ENCODE results near the gene CCDC60. TPM values are rescaled to one million over a fixed set of nuclear protein-coding genes. Genes with fewer than 3 reads are reported as not detected.

CCDC60 gene
- total RNA-seq, 3 donors from 2014 or later, result not detected

DNA sequence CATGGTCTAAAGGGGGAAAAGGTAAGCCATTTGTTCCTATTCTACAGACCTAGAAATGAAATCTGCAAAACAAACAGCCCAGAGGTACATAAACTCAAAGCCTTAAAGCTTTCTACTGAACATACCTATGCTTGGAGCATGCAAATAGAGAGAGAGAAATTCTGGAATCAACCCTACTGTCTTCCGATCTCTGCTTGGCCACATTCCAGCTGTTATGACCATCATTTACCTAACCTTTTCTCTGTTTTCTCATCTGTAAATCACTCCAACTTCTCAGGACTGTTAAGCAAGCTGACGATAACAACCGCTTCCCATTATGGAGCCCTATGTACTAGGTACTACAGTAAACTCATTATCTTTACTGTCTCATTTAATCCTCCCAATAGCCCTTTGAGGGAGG, 126.3 kb downstream of the CCDC60 start:
- no peak for ATAC-seq

DNA sequence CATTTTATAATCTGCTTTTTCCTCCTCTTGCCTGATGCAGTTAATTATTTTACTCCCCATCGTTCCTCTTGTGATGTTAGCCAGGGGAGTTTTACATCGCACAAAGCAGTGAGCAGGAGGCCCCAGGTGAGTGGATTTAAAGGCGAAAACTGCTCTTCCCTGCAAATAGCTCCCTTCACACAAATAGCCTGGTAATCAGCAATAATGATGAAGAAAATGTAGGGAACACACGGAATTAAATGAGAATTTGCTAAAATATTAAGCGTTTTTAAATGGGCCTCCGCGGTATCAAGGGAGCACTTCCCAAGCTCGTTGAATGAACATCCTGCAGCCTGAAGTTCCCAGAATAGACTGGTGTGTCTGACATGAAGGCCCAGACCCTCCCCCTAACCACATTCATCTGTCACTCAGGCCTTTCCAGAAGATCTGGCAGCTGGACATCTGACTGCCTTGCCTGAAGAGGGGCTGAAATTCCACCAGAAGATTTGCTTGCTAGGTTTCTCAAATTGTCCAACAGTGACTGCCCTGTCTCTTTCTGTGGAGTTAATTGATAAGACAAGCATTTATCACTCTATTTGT, 127.2 kb downstream of the CCDC60 start:
- Mint-ChIP-seq H3K9me3 (peaks cover 4% of the 10 kb centered on the region), H3K36me3 (ENCODE audit: insufficient read depth) (no peaks in the 10 kb centered on the region), H3K27me3 (ENCODE audit: low read depth) (peaks cover 3% of the 10 kb centered on the region), H3K4me1 (ENCODE audit: low read depth) (no peaks in the 10 kb centered on the region), H3K4me3 (no peak overlapping the region)
- ATAC-seq, result no peak
- no peak for DNase-seq

More for the DNA sequence above, 126.3 kb downstream of the CCDC60 start:
- Mint-ChIP-seq H3K9me3 (peaks cover 4% of the 10 kb centered on the region), H3K4me1 (ENCODE audit: low read depth) (no peaks in the 10 kb centered on the region), H3K4me3 (no peak overlapping the region), H3K36me3 (ENCODE audit: insufficient read depth) (no peaks in the 10 kb centered on the region), H3K27me3 (ENCODE audit: low read depth) (peaks cover 5% of the 10 kb centered on the region)
- DNase-seq, result no peak

DNA sequence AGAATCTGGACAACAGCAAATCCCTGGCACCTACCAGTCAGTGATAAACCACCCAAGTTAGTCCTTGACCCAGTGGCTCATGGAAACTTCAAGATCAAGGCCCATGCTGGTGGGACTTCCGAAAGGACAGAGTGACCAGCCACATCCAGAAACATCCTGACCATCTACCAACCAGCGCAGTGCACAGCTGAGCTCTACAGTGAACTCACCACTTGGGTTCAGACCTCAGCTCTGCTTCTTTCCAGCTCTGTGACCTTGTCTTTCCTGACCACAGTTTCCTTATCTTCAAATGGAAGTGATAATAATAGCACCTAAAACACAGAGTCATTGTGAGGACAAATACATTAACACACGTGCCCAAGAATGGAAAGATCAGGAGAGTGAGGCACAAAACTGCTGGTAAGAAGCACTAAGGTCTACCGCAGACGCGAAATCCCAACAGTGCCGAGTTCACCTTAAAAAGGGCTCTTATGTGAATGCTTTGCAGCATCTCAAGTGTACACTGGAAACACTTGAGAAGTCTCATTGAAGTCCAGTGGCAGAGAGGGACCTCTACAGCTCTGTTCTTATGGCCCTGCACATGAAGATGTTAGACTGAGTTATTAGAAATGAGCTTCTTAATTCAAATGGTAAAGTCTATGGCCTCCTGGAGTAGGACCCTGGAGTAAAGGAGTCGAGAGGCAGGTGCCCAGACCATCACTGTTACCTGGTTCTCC, 128.8 kb downstream of the CCDC60 start:
- Mint-ChIP-seq H3K4me3 (no peak overlapping the region), H3K4me1 (ENCODE audit: low read depth) (no peaks in the 10 kb centered on the region), H3K9me3 (peaks cover 4% of the 10 kb centered on the region), H3K27me3 (ENCODE audit: low read depth) (peaks cover 3% of the 10 kb centered on the region), H3K36me3 (ENCODE audit: insufficient read depth) (no peaks in the 10 kb centered on the region)
- ATAC-seq (no peak), DNase-seq (no peak)

DNA sequence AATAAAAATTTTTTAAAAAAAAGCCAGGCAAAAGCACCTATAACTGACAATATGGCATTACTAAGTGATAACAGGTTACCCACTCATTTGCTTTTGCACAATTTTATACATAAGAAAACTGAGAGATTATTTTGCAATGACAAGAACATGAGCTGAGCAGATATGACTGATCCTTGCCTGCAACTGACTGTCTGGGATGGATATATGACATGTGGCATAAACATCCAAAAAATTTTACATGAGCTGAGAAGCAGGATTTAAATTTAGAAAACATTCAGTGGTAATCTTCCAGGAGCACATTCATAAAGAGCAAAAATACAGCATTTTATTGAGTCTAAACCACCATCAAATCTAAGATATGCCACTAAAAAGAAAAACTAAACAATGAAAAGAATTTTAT, 133.8 kb downstream of the CCDC60 start:
- ATAC-seq, result no peak
- Mint-ChIP-seq H3K27me3 (ENCODE audit: low read depth) (peaks cover 12% of the 10 kb centered on the region), H3K4me3 (no peak overlapping the region), H3K4me1 (ENCODE audit: low read depth) (no peaks in the 10 kb centered on the region), H3K36me3 (ENCODE audit: insufficient read depth) (no peaks in the 10 kb centered on the region), H3K9me3 (no peaks in the 10 kb centered on the region)
- no peak for DNase-seq

DNA sequence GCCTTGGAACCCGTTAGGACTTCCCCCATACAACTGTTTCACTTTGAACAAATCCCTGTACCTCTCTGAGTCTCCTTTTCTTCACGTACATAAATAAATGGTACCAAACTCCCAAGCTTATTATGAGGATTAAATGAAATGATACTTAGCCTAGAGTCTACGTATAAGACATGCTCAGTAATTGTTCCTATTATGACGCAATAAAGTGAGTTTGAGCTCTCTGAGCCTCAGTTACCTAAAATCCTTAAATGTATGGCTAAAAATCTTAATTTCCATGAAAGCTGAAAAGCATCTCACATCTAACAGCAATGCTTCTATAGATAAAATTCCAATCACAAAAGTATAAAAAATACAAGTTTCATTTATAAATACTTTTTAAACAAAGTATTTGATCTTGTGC, 141.1 kb downstream of the CCDC60 start:
- ATAC-seq, result no peak
- peaks cover 1% of the 10 kb centered on the region for H3K27me3 Mint-ChIP-seq (ENCODE audit: low read depth)
- H3K36me3 Mint-ChIP-seq (ENCODE audit: insufficient read depth), result no peaks in the 10 kb centered on the region
- H3K9me3 Mint-ChIP-seq, result peaks cover 4% of the 10 kb centered on the region
- no peak for DNase-seq
- no peaks in the 10 kb centered on the region for H3K4me1 Mint-ChIP-seq (ENCODE audit: low read depth)
- no peak overlapping the region for H3K4me3 Mint-ChIP-seq

DNA sequence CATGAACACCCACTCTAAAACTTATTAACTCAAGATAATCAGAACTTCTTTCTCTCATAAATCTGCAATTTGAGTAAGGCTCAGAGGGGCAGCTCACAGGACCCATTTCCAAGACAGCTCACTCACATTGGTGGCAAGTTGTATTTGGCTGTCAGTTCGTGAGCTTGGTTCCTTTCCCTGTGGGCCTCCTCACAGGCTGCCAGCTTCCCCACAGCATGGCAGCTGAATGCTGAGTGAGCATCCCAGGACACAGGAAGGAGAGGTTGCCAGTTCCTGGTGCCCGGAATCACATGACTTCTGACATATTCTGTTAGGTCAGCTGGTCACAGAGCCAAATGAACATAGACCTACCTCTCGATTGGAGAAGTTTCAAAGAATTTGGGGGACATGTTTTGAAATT, 142.4 kb downstream of the CCDC60 start:
- Mint-ChIP-seq H3K4me3 (no peak overlapping the region), H3K36me3 (ENCODE audit: insufficient read depth) (no peaks in the 10 kb centered on the region), H3K4me1 (ENCODE audit: low read depth) (no peaks in the 10 kb centered on the region), H3K9me3 (peaks cover 4% of the 10 kb centered on the region), H3K27me3 (ENCODE audit: low read depth) (no peaks in the 10 kb centered on the region)
- DNase-seq (no peak), ATAC-seq (no peak)

DNA sequence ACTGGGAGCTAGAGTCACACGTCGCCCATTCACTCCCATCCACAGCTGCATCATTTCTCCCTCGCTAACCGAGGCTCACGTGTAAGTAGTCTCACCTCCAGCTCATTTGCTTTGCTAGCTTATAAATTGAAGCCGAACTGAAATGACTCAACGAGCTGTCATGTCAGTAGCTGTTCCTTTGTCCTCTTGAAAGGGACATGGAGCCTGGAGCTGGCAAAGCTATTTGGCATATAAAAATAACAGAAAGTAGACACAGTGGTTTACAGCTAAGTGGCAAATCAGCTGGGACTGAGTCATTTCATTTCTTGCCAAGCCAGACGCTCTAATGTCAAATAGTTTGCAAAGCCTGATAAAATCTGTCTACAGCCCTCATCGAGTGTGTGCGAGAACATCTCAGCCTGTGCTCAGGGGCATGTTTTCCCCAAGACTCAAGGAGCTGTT, 144.6 kb downstream of the CCDC60 start:
- H3K27me3 Mint-ChIP-seq (ENCODE audit: low read depth), result no peaks in the 10 kb centered on the region
- peaks cover 4% of the 10 kb centered on the region for H3K9me3 Mint-ChIP-seq
- no peak overlapping the region for H3K4me3 Mint-ChIP-seq
- no peaks in the 10 kb centered on the region for H3K36me3 Mint-ChIP-seq (ENCODE audit: insufficient read depth)
- DNase-seq (no peak), ATAC-seq (no peak)
- H3K4me1 Mint-ChIP-seq (ENCODE audit: low read depth), result no peaks in the 10 kb centered on the region

DNA sequence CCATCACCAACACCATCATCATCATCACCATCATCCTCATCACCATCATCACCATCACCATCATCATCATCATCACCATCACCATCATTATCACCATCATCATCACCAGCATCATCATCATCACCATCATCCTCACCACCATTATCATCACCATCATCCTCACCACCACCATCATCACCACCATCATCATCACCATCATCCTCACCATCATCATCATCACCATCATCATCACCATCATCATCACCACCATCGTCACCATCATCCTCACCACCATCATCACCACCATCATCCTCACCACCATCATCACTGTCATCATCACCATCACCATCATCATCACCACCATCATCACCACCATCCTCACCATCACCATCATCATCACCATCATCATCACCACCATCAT, 146.0 kb downstream of the CCDC60 start:
- H3K27me3 Mint-ChIP-seq (ENCODE audit: low read depth), result peaks cover 8% of the 10 kb centered on the region
- no peak overlapping the region for H3K4me3 Mint-ChIP-seq
- no peaks in the 10 kb centered on the region for H3K36me3 Mint-ChIP-seq (ENCODE audit: insufficient read depth)
- DNase-seq (no peak), ATAC-seq (no peak)
- peaks cover 4% of the 10 kb centered on the region for H3K9me3 Mint-ChIP-seq
- no peaks in the 10 kb centered on the region for H3K4me1 Mint-ChIP-seq (ENCODE audit: low read depth)

DNA sequence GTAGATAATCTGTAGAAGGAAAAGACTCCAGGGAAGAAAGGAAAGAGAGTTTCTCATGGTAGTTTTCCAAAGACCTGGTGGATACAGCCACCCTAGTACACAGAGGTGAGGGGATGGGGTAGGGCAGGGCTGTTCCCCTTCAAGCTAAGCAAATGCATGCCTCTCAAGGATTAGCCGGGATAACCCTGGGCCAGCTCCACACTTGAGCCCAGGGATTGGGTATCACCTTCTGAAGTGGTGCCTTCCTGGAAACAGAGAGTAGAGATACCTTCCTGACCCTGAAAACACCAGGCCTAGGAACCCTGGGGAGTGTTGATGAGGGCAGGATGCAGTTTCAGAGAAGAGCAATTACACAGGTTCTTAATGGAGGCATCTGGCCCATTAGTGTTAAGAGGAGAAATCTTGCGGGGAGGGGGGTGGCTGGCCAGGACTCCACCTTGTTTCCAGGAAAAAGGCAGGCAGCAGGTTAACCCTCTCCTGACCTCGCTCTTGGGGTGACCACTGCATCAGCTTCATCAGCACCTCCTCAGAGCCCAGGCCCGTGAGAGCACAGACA, 152.1 kb downstream of the CCDC60 start:
- DNase-seq (no peak), ATAC-seq (no peak)
- H3K4me3 Mint-ChIP-seq, result no peak overlapping the region
- H3K36me3 Mint-ChIP-seq (ENCODE audit: insufficient read depth), result no peaks in the 10 kb centered on the region
- peaks cover 17% of the 10 kb centered on the region for H3K27me3 Mint-ChIP-seq (ENCODE audit: low read depth)
- H3K4me1 Mint-ChIP-seq (ENCODE audit: low read depth), result no peaks in the 10 kb centered on the region
- H3K9me3 Mint-ChIP-seq, result no peaks in the 10 kb centered on the region

DNA sequence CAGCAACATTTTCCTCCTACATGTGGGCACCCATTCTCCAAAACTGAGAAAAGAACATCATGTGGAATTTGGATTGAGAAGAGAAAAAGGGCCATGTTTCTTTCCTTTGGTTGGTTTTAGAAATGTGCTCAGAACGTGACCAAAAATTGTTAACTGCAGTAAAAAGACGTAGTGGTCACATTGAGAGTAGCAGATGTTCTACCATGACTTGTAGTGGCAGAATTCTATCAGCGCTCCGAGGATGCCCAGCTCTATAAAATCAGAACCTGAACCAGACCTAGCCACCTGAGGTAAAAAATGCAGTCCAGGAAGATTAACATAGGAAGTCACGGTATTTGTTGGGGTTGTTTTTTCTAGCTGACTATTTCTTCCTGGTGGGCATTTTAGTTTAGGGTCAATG, 157.3 kb downstream of the CCDC60 start:
- no peak for ATAC-seq
- H3K4me1 Mint-ChIP-seq (ENCODE audit: low read depth), result no peaks in the 10 kb centered on the region
- H3K9me3 Mint-ChIP-seq, result no peaks in the 10 kb centered on the region
- H3K4me3 Mint-ChIP-seq, result no peak overlapping the region
- H3K27me3 Mint-ChIP-seq (ENCODE audit: low read depth), result peaks cover 22% of the 10 kb centered on the region
- H3K36me3 Mint-ChIP-seq (ENCODE audit: insufficient read depth), result no peaks in the 10 kb centered on the region
- DNase-seq, result no peak

DNA sequence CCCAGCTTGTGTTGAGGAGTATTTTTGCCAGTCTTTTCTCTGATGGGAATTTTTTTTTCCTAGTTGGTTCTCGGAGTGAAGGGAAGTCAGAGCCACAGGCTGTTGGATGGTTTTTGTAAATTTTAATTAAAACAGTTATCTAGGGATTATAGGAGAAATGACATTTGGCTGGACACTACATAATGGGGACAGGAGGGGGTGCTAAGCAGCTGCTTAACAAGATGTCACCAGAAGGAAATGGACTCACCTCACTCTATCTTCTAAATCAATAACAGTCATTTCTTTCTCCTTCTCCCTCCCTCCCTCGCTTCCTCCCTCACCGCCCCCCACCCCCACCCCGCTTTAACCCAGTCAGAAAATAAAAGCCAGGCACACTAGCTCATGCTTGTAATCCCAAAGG, 165.7 kb downstream of the CCDC60 start:
- Mint-ChIP-seq H3K9me3 (no peaks in the 10 kb centered on the region), H3K4me3 (no peak overlapping the region), H3K27me3 (ENCODE audit: low read depth) (peaks cover 26% of the 10 kb centered on the region), H3K36me3 (ENCODE audit: insufficient read depth) (no peaks in the 10 kb centered on the region), H3K4me1 (ENCODE audit: low read depth) (no peaks in the 10 kb centered on the region)
- ATAC-seq, result no peak
- no peak for DNase-seq

DNA sequence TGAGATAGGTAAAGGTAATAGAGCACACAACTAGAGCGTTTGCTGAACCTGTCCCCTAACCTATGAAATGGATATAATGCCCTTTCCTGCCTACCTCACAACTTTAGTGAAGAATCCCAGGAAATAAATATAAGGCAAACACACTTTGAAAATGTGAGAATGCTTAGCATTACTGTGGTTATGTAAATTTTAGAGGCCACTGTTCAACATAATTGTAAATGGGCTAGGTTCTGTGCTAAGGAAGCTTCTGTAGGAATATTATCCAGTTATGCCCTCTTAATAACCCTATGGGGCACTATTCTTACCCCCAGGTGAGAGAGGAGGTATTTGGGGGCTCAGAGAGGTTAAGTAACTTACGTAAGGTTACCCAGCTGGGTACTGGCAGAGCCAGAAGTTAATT, 166.5 kb downstream of the CCDC60 start:
- H3K4me3 Mint-ChIP-seq, result no peak overlapping the region
- H3K4me1 Mint-ChIP-seq (ENCODE audit: low read depth), result no peaks in the 10 kb centered on the region
- peaks cover 26% of the 10 kb centered on the region for H3K27me3 Mint-ChIP-seq (ENCODE audit: low read depth)
- ATAC-seq (no peak), DNase-seq (no peak)
- no peaks in the 10 kb centered on the region for H3K36me3 Mint-ChIP-seq (ENCODE audit: insufficient read depth)
- H3K9me3 Mint-ChIP-seq, result no peaks in the 10 kb centered on the region

DNA sequence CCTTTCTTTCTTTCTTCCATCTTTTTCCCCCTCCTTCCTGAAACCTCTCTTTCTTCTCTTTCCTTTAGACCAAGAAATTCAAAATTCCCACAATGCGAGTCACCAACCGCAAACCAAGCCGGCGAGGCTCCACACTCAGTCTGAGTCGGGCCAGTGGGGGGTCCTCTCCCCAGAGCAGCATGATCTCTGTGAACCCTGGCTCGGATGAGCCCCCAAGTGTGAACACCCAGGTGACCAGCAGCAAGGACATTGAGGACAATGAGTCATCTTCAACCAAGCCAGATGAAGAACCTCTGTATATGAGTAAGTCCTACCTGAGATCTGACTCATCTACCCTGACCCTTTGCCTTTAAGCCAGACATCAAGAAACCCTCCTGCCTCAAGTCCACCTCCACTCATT, 170.5 kb downstream of the CCDC60 start:
- no peaks in the 10 kb centered on the region for H3K4me1 Mint-ChIP-seq (ENCODE audit: low read depth)
- no peak for DNase-seq
- ATAC-seq, result no peak
- H3K9me3 Mint-ChIP-seq, result no peaks in the 10 kb centered on the region
- H3K27me3 Mint-ChIP-seq (ENCODE audit: low read depth), result peaks cover 9% of the 10 kb centered on the region
- H3K4me3 Mint-ChIP-seq, result no peak overlapping the region
- H3K36me3 Mint-ChIP-seq (ENCODE audit: insufficient read depth), result no peaks in the 10 kb centered on the region

DNA sequence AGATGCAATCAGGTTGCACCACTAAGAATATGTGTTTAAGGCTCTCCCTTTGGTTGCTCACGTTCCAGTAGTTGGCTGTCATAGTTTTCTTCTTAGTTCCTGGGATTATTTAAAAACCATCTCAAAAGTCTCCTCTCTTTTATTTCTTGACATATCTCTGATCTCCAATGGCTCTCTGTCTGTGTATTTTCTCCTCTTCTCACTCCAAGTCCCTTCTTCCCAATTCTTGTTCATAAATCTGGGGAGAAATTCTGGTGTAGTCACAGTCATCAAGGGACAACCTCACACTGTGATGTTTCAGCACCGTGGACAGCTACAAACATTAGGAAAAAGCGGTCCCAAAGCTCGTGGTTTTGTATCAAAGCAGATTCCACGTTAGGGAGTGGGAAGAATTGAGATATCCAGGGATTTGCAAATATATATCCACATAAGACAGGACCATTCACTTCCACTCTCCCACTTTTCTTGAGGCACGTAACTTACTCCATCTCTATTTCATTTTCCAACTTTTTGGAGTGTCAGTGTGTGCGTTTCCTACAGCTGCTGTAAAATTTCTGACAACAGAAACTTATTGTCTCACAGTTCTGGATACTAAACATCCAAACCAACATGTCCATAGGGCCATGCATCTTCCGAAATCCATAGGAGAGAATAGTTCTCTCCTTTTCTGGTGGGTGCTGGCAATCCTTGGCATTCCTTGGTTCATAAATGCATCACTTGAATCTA, 178.4 kb downstream of the CCDC60 start:
- H3K4me1 Mint-ChIP-seq (ENCODE audit: low read depth), result no peaks in the 10 kb centered on the region
- H3K9me3 Mint-ChIP-seq, result peaks cover 5% of the 10 kb centered on the region
- ATAC-seq, result no peak
- H3K36me3 Mint-ChIP-seq (ENCODE audit: insufficient read depth), result no peaks in the 10 kb centered on the region
- peaks cover 4% of the 10 kb centered on the region for H3K27me3 Mint-ChIP-seq (ENCODE audit: low read depth)
- DNase-seq, result no peak
- H3K4me3 Mint-ChIP-seq, result no peak overlapping the region

DNA sequence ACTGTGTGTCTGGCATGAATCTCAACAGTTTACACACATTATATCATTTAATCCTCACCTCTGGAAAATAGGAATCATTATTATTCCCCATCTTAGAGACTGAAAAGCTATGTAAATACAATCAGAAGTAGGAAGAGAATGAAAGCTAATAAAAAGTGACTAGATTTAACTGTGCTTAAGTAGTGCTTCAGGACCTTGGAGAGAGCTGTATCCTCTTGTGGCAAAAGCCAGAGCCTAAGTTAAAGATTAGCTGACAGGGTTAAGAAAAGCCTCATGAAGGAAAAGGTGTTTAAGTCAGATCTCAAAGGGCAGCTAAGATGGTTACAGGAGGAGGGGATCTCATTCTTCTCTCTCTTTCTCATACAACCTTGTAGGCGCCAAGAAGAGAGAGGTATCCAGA, 193.7 kb downstream of the CCDC60 start:
- no peak for ATAC-seq
- no peaks in the 10 kb centered on the region for H3K36me3 Mint-ChIP-seq (ENCODE audit: insufficient read depth)
- H3K4me1 Mint-ChIP-seq (ENCODE audit: low read depth), result no peaks in the 10 kb centered on the region
- H3K9me3 Mint-ChIP-seq, result no peaks in the 10 kb centered on the region
- no peak for DNase-seq
- no peak overlapping the region for H3K4me3 Mint-ChIP-seq
- H3K27me3 Mint-ChIP-seq (ENCODE audit: low read depth), result no peaks in the 10 kb centered on the region

Measured in activated T-cell treated with anti-CD3 and anti-CD28 coated beads, Interleukin-2, amount 50 U/mL, for 4 hours (primary cell).